Activated T-cell treated with anti-CD3 and anti-CD28 coated beads, Interleukin-2, amount 50 U/mL, for 24 hours (primary cell): ENCODE results near the gene TMC8.
"Not testable (repeated sequence)": the region's sequence is repeated elsewhere in the genome, so short reads cannot be mapped to it uniquely, and the experiment has no call there.

Source experiments
- DNase-seq: peaks from one replicate; pipeline ENCODE4 v3.0.0-alpha.2; 2020
- H3K27ac Mint-ChIP-seq: 2 replicates; pipeline ENCODE4 v1.8.0; 2020; ENCODE audit warnings: mild to moderate bottlenecking, mixed read lengths
- H3K27me3 Mint-ChIP-seq: 2 replicates; pipeline ENCODE4 v1.8.0; 2020; ENCODE audit warnings: mixed read lengths
- H3K36me3 Mint-ChIP-seq: 2 replicates; pipeline ENCODE4 v1.8.0; 2020; ENCODE audit warnings: low read depth, mixed read lengths
- H3K4me1 Mint-ChIP-seq: 2 replicates; pipeline ENCODE4 v1.8.0; 2020; ENCODE audit warnings: low read depth, mixed read lengths
- H3K4me3 Mint-ChIP-seq: 2 replicates; pipeline ENCODE4 v1.8.0; 2020; ENCODE audit warnings: mild to moderate bottlenecking, moderate library complexity, mixed read lengths
- H3K9me3 Mint-ChIP-seq: 2 replicates; pipeline ENCODE4 v1.8.0; 2020; ENCODE audit warnings: mixed read lengths

Gene TMC8

DNA sequence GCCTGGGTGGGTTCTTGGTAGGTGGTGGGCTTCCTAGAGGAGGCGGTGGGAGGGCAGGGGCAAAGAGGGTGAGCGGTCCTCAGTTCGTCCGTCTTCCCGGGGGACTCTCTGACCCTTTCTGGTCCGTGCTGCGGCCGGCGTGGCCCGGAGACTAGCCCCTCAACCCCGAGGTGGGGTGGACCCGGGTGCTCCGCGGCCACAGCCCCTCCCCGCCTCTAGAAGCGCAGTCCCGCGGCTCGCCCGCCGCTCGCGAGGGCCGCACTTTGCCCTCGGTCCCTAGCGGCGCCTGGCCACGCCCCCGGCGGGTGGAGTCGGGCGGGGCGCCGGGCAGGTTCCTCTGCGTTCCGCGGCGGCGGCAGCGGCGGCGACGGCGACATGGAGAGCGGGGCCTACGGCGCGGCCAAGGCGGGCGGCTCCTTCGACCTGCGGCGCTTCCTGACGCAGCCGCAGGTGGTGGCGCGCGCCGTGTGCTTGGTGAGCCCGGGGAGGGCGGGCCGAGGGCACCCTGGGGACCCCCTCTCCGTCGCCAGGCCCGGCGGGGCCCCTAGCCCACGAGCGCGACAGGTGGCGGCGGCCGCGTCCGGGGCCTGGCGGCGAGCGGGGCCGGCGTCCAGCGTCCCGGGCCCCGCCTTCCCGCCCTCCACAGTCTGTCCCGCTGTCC is 37.8 kb downstream of the TMC8 start, which contains the start of gene SYNGR2:
TSS of gene SYNGR2 (plus strand) at position 340 of the 661 bp plus-strand sequence. CDS start at position 376, 36 bp downstream.
- peak; percentile 91 for DNase-seq

DNA sequence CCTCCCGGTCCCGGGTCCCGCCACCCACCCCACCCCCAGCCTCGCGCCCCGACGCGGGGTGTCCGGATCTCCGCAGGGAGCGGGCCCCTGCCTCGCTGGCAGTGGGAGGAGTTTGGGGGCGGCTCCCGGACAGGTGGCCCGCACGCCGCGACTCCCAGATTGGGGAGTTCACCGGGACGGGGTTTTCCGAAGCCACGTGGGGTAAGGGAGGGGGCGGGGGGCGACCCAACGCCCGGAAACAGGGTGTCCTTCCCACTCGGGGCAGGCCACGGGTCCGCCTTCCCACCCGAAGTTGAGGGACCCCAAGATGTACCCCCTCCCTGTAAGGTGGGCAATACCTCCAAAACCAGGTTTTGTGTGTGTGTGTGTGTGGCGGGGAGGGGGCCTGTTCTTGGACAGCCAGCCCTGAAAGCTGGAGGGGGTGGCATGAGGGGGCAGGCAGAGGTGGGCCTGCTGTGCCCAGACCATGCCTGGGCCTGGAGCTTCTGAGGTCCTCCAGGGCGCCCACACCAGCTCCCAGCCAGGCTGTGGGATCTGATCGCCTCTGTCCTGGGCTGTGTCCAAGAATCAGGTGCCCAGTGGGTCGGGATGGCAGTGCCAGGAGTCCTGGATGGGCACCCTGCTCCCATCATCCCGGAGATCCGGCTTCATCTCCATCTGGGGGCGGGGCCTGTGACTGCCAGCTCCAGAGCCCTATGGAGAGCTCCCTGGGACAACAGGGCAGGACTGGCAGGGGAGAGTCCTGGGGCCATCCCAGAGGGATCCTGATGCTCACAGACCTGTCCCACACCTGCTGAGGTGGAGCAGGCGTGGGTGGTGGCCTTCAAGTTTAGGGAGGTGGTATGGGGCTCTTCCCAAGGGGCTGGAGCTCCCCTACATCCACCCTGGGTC is 38.6 kb downstream of the TMC8 start:
- peak; percentile 79 for DNase-seq

More for the DNA sequence above, 37.8 kb downstream of the TMC8 start, which contains the start of gene SYNGR2:
- Mint-ChIP-seq H3K36me3 (peaks cover 41% of the 10 kb centered on the region), H3K4me1 (peaks cover 43% of the 10 kb centered on the region), H3K4me3 (peak within 1 kb of the TSS; percentile 81), H3K9me3 (no peaks in the 10 kb centered on the region), H3K27me3 (no peaks in the 10 kb centered on the region), H3K27ac (peak within 1 kb of the TSS; percentile 85)

DNA sequence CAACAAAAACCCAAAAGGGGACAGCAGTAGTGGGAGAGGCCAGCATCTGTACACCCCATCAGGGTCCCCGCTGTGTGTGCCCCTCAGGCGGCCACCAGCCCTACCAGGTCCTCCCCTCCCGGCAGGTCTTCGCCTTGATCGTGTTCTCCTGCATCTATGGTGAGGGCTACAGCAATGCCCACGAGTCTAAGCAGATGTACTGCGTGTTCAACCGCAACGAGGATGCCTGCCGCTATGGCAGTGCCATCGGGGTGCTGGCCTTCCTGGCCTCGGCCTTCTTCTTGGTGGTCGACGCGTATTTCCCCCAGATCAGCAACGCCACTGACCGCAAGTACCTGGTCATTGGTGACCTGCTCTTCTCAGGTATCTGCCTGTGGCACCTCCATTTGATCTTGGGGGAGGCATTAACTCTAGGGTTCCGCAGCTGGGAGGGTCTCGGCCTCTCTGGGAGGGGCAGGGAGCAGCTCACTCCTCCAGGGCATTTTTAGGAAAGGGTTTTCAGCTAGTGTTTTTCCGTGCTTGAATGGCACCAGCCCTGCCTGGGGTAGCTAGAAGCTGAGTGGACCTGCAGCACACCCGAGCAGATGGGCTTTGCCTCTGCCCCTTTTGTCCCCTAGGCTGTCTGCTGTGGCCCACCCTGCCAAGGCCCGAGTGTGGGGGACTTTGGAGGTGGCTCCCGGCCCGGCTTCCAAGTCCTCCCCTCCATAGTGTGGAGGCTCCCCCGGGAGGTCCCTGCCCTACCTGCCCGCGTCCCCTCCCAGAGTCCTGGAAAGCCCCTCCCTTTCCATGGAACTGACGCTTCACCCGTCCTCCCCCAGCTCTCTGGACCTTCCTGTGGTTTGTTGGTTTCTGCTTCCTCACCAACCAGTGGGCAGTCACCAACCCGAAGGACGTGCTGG is 40.4 kb downstream of the TMC8 start:
- no peak for DNase-seq
- Mint-ChIP-seq H3K9me3 (no peaks in the 10 kb centered on the region), H3K4me3 (peak overlapping the region; percentile 81), H3K27me3 (no peaks in the 10 kb centered on the region), H3K36me3 (peaks cover 66% of the 10 kb centered on the region), H3K4me1 (peaks cover 62% of the 10 kb centered on the region), H3K27ac (peak overlapping the region; percentile 85)

More for the DNA sequence above, 38.6 kb downstream of the TMC8 start:
- H3K36me3 Mint-ChIP-seq, result peaks cover 48% of the 10 kb centered on the region
- no peaks in the 10 kb centered on the region for H3K9me3 Mint-ChIP-seq
- H3K27ac Mint-ChIP-seq, result peak overlapping the region; percentile 85
- H3K4me1 Mint-ChIP-seq, result peaks cover 51% of the 10 kb centered on the region
- peak overlapping the region; percentile 81 for H3K4me3 Mint-ChIP-seq
- no peaks in the 10 kb centered on the region for H3K27me3 Mint-ChIP-seq

DNA sequence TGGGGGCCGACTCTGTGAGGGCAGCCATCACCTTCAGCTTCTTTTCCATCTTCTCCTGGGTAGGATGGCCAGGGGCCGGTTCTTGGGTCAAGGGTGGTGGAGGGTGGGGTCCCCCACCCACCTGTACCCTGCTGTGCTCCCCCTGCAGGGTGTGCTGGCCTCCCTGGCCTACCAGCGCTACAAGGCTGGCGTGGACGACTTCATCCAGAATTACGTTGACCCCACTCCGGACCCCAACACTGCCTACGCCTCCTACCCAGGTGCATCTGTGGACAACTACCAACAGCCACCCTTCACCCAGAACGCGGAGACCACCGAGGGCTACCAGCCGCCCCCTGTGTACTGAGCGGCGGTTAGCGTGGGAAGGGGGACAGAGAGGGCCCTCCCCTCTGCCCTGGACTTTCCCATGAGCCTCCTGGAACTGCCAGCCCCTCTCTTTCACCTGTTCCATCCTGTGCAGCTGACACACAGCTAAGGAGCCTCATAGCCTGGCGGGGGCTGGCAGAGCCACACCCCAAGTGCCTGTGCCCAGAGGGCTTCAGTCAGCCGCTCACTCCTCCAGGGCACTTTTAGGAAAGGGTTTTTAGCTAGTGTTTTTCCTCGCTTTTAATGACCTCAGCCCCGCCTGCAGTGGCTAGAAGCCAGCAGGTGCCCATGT is 41.1 kb downstream of the TMC8 start:
- Mint-ChIP-seq H3K36me3 (peaks cover 70% of the 10 kb centered on the region), H3K27ac (peak overlapping the region; percentile 85), H3K4me1 (peaks cover 69% of the 10 kb centered on the region)
- not testable (repeated sequence) for DNase-seq, H3K4me3 Mint-ChIP-seq, H3K9me3 Mint-ChIP-seq, H3K27me3 Mint-ChIP-seq

DNA sequence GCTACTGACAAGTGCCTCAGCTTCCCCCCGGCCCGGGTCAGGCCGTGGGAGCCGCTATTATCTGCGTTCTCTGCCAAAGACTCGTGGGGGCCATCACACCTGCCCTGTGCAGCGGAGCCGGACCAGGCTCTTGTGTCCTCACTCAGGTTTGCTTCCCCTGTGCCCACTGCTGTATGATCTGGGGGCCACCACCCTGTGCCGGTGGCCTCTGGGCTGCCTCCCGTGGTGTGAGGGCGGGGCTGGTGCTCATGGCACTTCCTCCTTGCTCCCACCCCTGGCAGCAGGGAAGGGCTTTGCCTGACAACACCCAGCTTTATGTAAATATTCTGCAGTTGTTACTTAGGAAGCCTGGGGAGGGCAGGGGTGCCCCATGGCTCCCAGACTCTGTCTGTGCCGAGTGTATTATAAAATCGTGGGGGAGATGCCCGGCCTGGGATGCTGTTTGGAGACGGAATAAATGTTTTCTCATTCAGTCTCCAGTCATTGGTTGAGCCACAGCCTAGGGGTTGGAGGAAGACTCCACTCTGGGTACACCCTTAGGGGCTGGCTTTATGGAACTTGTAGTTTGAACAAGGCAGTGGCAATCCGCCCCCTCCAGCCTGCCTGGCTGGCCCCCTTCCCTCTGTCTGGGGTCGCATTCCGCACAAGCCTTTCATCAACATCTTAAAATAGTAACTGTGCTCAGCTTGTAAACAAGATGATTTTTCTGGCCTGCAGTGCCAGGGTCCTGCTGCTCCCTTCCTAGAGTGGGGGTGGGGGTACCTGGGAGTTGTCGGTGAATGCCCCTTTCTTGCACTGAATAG is 41.9 kb downstream of the TMC8 start:
- Mint-ChIP-seq H3K4me3 (no peak overlapping the region), H3K27me3 (no peaks in the 10 kb centered on the region), H3K4me1 (peaks cover 74% of the 10 kb centered on the region), H3K27ac (peak overlapping the region; percentile 85), H3K36me3 (peaks cover 75% of the 10 kb centered on the region), H3K9me3 (no peaks in the 10 kb centered on the region)
- peak; percentile 41 for DNase-seq

DNA sequence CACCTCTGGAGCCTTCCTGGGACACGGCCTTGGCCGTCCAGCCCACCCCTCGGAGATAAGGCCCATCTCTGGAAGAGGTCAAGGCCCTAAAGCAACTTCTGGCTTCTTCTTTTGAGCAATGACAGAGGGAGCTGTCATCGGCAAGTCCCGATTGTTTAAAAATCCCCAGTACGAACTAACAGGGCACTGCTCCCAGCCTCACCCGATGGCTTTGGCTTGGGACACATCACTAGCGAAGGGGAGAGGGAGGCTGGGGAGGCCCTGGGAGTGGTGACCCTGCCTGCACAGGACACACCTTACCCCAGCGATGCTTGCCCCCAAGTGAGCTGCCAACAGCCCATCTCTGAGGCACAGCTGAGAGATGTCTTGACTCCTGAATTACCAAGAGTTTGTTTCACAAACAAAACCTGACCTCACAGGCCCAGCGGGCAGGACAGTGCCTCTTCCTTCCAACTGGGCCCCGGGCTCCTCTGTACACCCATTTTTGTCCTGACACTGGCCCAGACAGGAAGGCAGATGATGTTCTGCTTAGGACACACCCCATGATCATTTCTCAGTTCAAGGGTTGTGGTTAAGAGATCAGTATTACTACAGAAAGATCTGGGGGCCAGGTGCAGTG is 42.6 kb downstream of the TMC8 start:
- H3K36me3 Mint-ChIP-seq, result peaks cover 78% of the 10 kb centered on the region
- no peaks in the 10 kb centered on the region for H3K9me3 Mint-ChIP-seq
- H3K4me3 Mint-ChIP-seq, result no peak overlapping the region
- DNase-seq, result peak; percentile 43
- no peaks in the 10 kb centered on the region for H3K27me3 Mint-ChIP-seq
- peak overlapping the region; percentile 85 for H3K27ac Mint-ChIP-seq
- H3K4me1 Mint-ChIP-seq, result peaks cover 73% of the 10 kb centered on the region

DNA sequence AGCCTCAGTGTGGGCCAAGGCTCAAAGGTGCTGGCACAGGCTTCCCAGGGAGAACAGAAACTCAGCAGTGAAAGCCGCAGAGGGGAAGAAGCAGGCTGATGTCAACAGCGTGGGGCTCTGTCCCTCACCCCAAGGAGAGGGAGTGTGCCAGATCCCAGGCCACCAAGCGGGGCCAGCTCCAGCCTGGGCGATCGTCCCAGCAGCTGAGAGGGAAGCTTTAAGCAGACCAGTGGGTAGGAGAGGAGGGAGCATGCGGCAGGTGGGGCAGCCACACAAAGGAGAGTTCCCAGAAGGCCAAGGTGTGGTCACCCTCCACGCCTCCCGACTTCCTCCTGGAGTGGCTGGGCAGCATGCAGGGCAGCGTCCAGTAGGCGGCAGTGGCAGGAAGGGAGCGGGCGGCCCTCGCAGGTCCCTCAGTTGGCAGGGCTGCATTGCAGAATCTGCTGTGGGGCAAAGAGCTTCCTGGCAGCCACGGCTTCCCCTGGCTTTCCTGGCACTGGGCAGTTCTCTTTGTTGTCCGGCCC is 43.8 kb downstream of the TMC8 start:
- Mint-ChIP-seq H3K36me3 (peaks cover 88% of the 10 kb centered on the region), H3K4me3 (no peak overlapping the region), H3K27ac (peak overlapping the region; percentile 85), H3K27me3 (no peaks in the 10 kb centered on the region), H3K4me1 (peaks cover 71% of the 10 kb centered on the region), H3K9me3 (no peaks in the 10 kb centered on the region)
- DNase-seq, result peak; percentile 37

DNA sequence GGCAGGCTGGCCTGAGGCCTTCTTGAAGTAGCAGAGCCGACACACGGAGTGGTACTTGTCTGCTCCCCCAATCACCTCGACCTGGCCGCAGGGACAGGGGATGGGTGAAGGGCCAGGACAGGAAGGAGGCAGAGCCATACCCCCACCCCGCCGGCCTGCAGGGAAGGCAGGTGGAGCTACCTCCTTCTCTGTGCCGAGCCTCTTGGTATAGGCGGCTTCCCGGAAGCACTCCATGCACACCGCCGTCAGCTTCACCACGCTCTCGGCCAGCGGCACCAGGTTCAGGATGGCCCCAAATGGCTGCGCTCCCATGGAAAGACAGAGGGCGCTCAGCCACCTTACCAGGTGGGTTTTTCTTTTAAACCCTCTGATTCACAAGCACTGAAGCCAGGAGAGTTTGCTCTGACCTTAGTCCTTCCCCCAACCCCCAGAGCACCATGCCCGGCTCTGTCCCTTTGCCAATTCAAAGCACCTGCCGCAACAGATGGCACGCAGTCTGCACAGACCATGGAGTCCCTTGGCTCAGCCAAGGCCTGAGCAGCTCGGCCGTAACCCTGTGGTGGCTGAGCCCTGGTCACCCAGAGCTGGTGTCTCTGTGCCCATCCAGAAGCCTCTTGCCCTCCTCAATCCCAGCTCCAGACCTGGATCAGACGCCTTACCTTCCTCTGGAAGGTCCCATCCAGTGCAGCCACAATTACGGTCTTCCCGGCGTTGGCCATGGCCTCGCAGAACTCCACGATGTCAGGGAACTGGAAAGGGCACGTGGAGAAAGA is 44.5 kb downstream of the TMC8 start:
- Mint-ChIP-seq H3K27ac (peak overlapping the region; percentile 59), H3K36me3 (peaks cover 89% of the 10 kb centered on the region), H3K4me3 (no peak overlapping the region), H3K27me3 (no peaks in the 10 kb centered on the region), H3K4me1 (peaks cover 65% of the 10 kb centered on the region), H3K9me3 (no peaks in the 10 kb centered on the region)
- peak; percentile 35 for DNase-seq

DNA sequence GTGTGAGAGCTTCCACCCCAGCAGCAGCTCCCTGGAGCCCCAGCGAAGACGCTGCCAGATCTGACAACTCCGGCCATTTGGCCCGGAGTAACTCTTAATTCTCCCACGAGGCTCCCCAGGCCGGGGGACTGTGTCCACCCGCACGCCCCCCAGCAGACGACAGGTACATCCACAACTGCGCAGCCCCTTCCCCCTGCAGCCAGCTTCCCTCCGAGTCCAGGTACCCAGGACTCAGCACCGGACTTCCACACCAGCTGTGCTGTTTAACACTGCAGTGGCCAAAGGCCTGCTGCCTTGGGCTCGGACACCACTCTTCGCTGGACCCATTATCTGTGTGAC is 45.0 kb downstream of the TMC8 start:
- Mint-ChIP-seq H3K27me3 (no peaks in the 10 kb centered on the region), H3K4me1 (peaks cover 65% of the 10 kb centered on the region), H3K27ac (peak overlapping the region; percentile 59), H3K36me3 (peaks cover 89% of the 10 kb centered on the region), H3K4me3 (no peak overlapping the region), H3K9me3 (no peaks in the 10 kb centered on the region)
- no peak for DNase-seq

DNA sequence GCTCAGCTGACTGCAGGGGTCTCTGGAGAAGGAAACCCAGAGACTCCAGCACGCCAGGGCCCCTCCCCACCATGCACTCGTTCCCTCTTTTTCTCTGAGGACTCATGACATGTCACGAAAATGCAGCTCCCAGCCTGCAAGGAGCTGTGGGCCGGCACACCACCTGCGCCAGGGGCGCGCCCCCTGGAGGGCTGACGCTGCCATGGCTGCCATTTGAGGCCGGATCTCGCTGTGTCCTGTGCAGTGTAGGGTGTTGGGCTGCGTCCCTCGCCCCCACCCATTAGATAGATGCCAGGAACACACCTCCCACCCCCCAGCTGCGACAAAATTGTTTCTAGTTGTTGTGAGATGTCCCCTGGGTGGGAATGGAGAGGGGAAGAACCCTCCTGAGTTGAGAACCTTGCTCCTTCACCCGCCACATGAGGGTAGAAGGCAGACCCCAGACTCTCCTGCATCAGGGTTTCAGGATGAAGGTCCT is 46.0 kb downstream of the TMC8 start:
- DNase-seq, result peak; percentile 86
- Mint-ChIP-seq H3K9me3 (no peaks in the 10 kb centered on the region), H3K27me3 (no peaks in the 10 kb centered on the region), H3K4me1 (peaks cover 57% of the 10 kb centered on the region), H3K36me3 (peaks cover 89% of the 10 kb centered on the region), H3K4me3 (no peak overlapping the region), H3K27ac (no peak overlapping the region)

DNA sequence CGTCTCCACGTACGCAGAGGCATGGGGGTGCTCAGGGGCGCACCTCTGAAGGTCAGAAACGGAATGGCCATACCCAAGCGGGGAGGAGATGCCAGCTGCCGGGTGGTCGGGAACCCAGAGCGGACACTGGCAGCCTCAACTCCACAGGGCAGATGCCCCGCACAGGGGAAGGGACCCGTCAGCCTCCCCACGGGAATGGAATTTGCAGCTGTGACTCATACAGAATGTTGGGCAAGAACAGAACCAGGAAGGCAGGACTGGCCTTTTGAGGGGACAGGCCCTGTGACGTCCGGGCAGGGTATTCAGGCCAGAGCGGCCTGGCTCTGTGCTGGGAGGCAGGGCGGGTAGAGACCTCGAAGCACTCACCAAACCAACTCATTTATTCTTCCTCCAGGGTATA is 48.8 kb downstream of the TMC8 start:
- peaks cover 36% of the 10 kb centered on the region for H3K4me1 Mint-ChIP-seq
- H3K4me3 Mint-ChIP-seq, result no peak overlapping the region

DNA sequence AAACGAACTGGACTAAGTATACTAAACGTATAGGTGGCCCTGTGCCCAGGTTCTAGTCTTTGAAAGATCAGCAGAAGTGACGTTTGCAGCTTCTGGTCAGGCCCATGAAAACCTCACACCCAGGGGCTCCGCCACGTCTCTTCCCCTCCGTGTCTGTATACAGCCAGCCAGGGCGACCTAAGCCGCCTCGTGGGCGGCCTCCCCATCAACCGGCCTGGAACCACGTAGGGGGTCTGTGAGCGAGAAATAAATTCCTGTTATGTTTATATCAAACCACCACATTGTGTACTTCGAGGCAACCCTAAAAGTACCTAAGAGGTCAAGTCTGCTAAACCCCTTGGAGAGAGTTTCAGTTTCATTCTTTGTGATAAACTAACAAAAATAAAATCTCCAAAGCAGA is 49.5 kb downstream of the TMC8 start:
- Mint-ChIP-seq H3K9me3 (no peaks in the 10 kb centered on the region), H3K27ac (no peak overlapping the region), H3K36me3 (peaks cover 88% of the 10 kb centered on the region), H3K4me3 (no peak overlapping the region), H3K27me3 (no peaks in the 10 kb centered on the region), H3K4me1 (peaks cover 41% of the 10 kb centered on the region)
- no peak for DNase-seq

More for the DNA sequence above, 48.8 kb downstream of the TMC8 start:
- no peak for DNase-seq
- H3K36me3 Mint-ChIP-seq, result peaks cover 89% of the 10 kb centered on the region
- no peaks in the 10 kb centered on the region for H3K9me3 Mint-ChIP-seq
- H3K27me3 Mint-ChIP-seq, result no peaks in the 10 kb centered on the region
- H3K27ac Mint-ChIP-seq, result no peak overlapping the region
